ENCODE results near the gene BOLL.
A peak's percentile ranks its signal among the peaks of the same experiment; 100 is the strongest.
"Not testable (repeated sequence)": the region's sequence is repeated elsewhere in the genome, so short reads cannot be mapped to it uniquely, and the experiment has no call there.

BOLL gene

GRCh38 chr2:197705121-197705911 is 79.8 kb downstream of the BOLL start, which contains the start of gene MARS2:
TSS of gene MARS2 (plus strand) at chr2:197705369. CDS start at chr2:197705406, 37 bp downstream.
- peaks cover 3% of the 10 kb centered on the region for H3K4me1 ChIP-seq (ENCODE audit: insufficient read depth, insufficient read length)
- H3K4me3 ChIP-seq (ENCODE audit: insufficient read length, low read depth): peak within 1 kb of the TSS; percentile 87
- TF ChIP-seq YY1 (IDR thresholded peaks at IDR 0.05; ENCODE audit: insufficient read depth, insufficient read length) (no peak), ZNF274 (IDR thresholded peaks at IDR 0.05; ENCODE audit: low read depth, low read length) (no peak), SUZ12 (IDR thresholded peaks at IDR 0.05; ENCODE audit: extremely low read depth, insufficient read depth, insufficient read length) (no peak)
- peak within 1 kb of the TSS; percentile 98 for H3K9ac ChIP-seq (ENCODE audit: insufficient read length, low read depth)
- DNase-seq (ENCODE audit: low read depth, low spot score): peak; percentile 89
- H3K9me3 ChIP-seq (ENCODE audit: insufficient read depth, low read length): no peaks in the 10 kb centered on the region
- H3K27me3 ChIP-seq (ENCODE audit: insufficient read depth, insufficient read length): no peaks in the 10 kb centered on the region
- peaks cover 37% of the 10 kb centered on the region for H3K36me3 ChIP-seq (ENCODE audit: insufficient read depth, insufficient read length, low read length)

- peak overlapping the region; percentile 57 for H3K4me3 ChIP-seq (ENCODE audit: insufficient read length, low read depth)
Observed at GRCh38 chr2:197704434-197705120, 80.5 kb downstream of the BOLL start.

GRCh38 chr2:197700960-197701359 is 84.2 kb downstream of the BOLL start:
- no peak for TF ChIP-seq ZNF274 (IDR thresholded peaks at IDR 0.05; ENCODE audit: low read depth, low read length)
- TF ChIP-seq YY1 (IDR thresholded peaks at IDR 0.05; ENCODE audit: insufficient read depth, insufficient read length): no peak
- TF ChIP-seq SUZ12 (IDR thresholded peaks at IDR 0.05; ENCODE audit: extremely low read depth, insufficient read depth, insufficient read length): no peak
- Histone ChIP-seq H3K4me1 (ENCODE audit: insufficient read depth, insufficient read length) (no peaks in the 10 kb centered on the region), H3K4me3 (ENCODE audit: insufficient read length, low read depth) (no peak overlapping the region), H3K36me3 (ENCODE audit: insufficient read depth, insufficient read length, low read length) (peaks cover under 1% of the 10 kb centered on the region), H3K9ac (ENCODE audit: insufficient read length, low read depth) (no peak overlapping the region), H3K27me3 (ENCODE audit: insufficient read depth, insufficient read length) (no peaks in the 10 kb centered on the region), H3K9me3 (ENCODE audit: insufficient read depth, low read length) (peaks cover 4% of the 10 kb centered on the region; the same call in 1 of the 2 replicates)
- DNase-seq (ENCODE audit: low read depth, low spot score): no peak

More at GRCh38 chr2:197704434-197705120, 80.5 kb downstream of the BOLL start:
- TF ChIP-seq YY1 (IDR thresholded peaks at IDR 0.05; ENCODE audit: insufficient read depth, insufficient read length) (no peak), ZNF274 (IDR thresholded peaks at IDR 0.05; ENCODE audit: low read depth, low read length) (no peak), SUZ12 (IDR thresholded peaks at IDR 0.05; ENCODE audit: extremely low read depth, insufficient read depth, insufficient read length) (no peak)
- Histone ChIP-seq H3K36me3 (ENCODE audit: insufficient read depth, insufficient read length, low read length) (peaks cover 30% of the 10 kb centered on the region), H3K27me3 (ENCODE audit: insufficient read depth, insufficient read length) (no peaks in the 10 kb centered on the region), H3K4me1 (ENCODE audit: insufficient read depth, insufficient read length) (peaks cover 3% of the 10 kb centered on the region), H3K9me3 (ENCODE audit: insufficient read depth, low read length) (no peaks in the 10 kb centered on the region), H3K9ac (ENCODE audit: insufficient read length, low read depth) (peak overlapping the region; percentile 83)
- DNase-seq (ENCODE audit: low read depth, low spot score): no peak

GRCh38 chr2:197699724-197700123 is 85.4 kb downstream of the BOLL start:
- H3K36me3 ChIP-seq (ENCODE audit: insufficient read depth, insufficient read length, low read length); H3K4me1 ChIP-seq (ENCODE audit: insufficient read depth, insufficient read length); DNase-seq (ENCODE audit: low read depth, low spot score); H3K27me3 ChIP-seq (ENCODE audit: insufficient read depth, insufficient read length); H3K9me3 ChIP-seq (ENCODE audit: insufficient read depth, low read length); H3K4me3 ChIP-seq (ENCODE audit: insufficient read length, low read depth); H3K9ac ChIP-seq (ENCODE audit: insufficient read length, low read depth): not testable (repeated sequence)

- not testable (repeated sequence) for H3K36me3 ChIP-seq (ENCODE audit: insufficient read depth, insufficient read length, low read length); H3K9ac ChIP-seq (ENCODE audit: insufficient read length, low read depth)
- H3K9me3 ChIP-seq (ENCODE audit: insufficient read depth, low read length): peaks cover 19% of the 10 kb centered on the region
Observed at GRCh38 chr2:197696571-197696970, 88.5 kb downstream of the BOLL start.

GRCh38 chr2:197695971-197696370 is 89.1 kb downstream of the BOLL start:
- not testable (repeated sequence) for H3K4me1 ChIP-seq (ENCODE audit: insufficient read depth, insufficient read length); H3K4me3 ChIP-seq (ENCODE audit: insufficient read length, low read depth); H3K36me3 ChIP-seq (ENCODE audit: insufficient read depth, insufficient read length, low read length); H3K9ac ChIP-seq (ENCODE audit: insufficient read length, low read depth); H3K27me3 ChIP-seq (ENCODE audit: insufficient read depth, insufficient read length); DNase-seq (ENCODE audit: low read depth, low spot score)
- peaks cover 19% of the 10 kb centered on the region for H3K9me3 ChIP-seq (ENCODE audit: insufficient read depth, low read length)

More at GRCh38 chr2:197696571-197696970, 88.5 kb downstream of the BOLL start:
- not testable (repeated sequence) for H3K4me1 ChIP-seq (ENCODE audit: insufficient read depth, insufficient read length); H3K27me3 ChIP-seq (ENCODE audit: insufficient read depth, insufficient read length); DNase-seq (ENCODE audit: low read depth, low spot score); H3K4me3 ChIP-seq (ENCODE audit: insufficient read length, low read depth)

GRCh38 chr2:197695206-197695605 is 89.9 kb downstream of the BOLL start:
- H3K4me1 ChIP-seq (ENCODE audit: insufficient read depth, insufficient read length); H3K4me3 ChIP-seq (ENCODE audit: insufficient read length, low read depth); H3K9ac ChIP-seq (ENCODE audit: insufficient read length, low read depth); H3K27me3 ChIP-seq (ENCODE audit: insufficient read depth, insufficient read length); H3K36me3 ChIP-seq (ENCODE audit: insufficient read depth, insufficient read length, low read length); DNase-seq (ENCODE audit: low read depth, low spot score): not testable (repeated sequence)
- peaks cover 19% of the 10 kb centered on the region for H3K9me3 ChIP-seq (ENCODE audit: insufficient read depth, low read length)
